H9 (cell line): ENCODE data around the gene ADGRE1. TPM values are rescaled to one million over a fixed set of nuclear protein-coding genes. Genes with fewer than 3 reads are reported as not detected.

ENCODE experiments used
- DNase-seq: peaks from one replicate; pipeline ENCODE4 v3.0.0-alpha.2; 2017
- H2AFZ ChIP-seq: one replicate; pipeline ENCODE4 v1.6.1; 2013; ENCODE audit warnings: mild to moderate bottlenecking, low read length, control low read depth, moderate library complexity
- H2AK5ac ChIP-seq: 2 replicates; pipeline ENCODE4 v1.6.1; 2013; ENCODE audit warnings: low read length, control low read depth, mixed read lengths; ENCODE audit not compliant: insufficient read length
- H2BK120ac ChIP-seq: one replicate; pipeline ENCODE4 v1.6.1; 2013; ENCODE audit warnings: low read depth, mild to moderate bottlenecking, low read length, control low read depth, inconsistent platforms; ENCODE audit not compliant: poor library complexity, severe bottlenecking
- H2BK12ac ChIP-seq: 2 replicates; pipeline ENCODE4 v1.6.1; 2013; ENCODE audit warnings: low read length, control low read depth, mixed read lengths, low read depth; ENCODE audit not compliant: insufficient read length
- H2BK15ac ChIP-seq: 2 replicates; pipeline ENCODE4 v1.6.1; 2013; ENCODE audit warnings: low read depth, low read length, control low read depth
- H2BK20ac ChIP-seq: one replicate; pipeline ENCODE4 v1.6.1; 2013; ENCODE audit warnings: low read depth, mild to moderate bottlenecking, low read length, control low read depth, inconsistent platforms; ENCODE audit not compliant: poor library complexity, severe bottlenecking
- H2BK5ac ChIP-seq: 2 replicates; pipeline ENCODE4 v1.6.1; 2013; ENCODE audit warnings: low read length, control low read depth, mixed read lengths; ENCODE audit not compliant: insufficient read length
- H3K14ac ChIP-seq: 2 replicates; pipeline ENCODE4 v1.6.1; 2013; ENCODE audit warnings: low read length, control low read depth; ENCODE audit not compliant: insufficient read depth
- H3K18ac ChIP-seq: 2 replicates; pipeline ENCODE4 v1.6.1; 2013; ENCODE audit warnings: low read depth, mild to moderate bottlenecking, mixed read lengths, low read length, control low read depth; ENCODE audit not compliant: insufficient read length
- H3K23ac ChIP-seq: 2 replicates; pipeline ENCODE4 v1.6.1; 2013; ENCODE audit warnings: low read length, control low read depth, mixed read lengths, low read depth; ENCODE audit not compliant: insufficient read length
- H3K23me2 ChIP-seq: 2 replicates; pipeline ENCODE4 v1.6.1; 2013; ENCODE audit warnings: low read depth, mild to moderate bottlenecking, mixed read lengths, low read length, control low read depth; ENCODE audit not compliant: insufficient read length, poor library complexity, severe bottlenecking
- H3K27ac ChIP-seq: 2 replicates; pipeline ENCODE4 v1.5.1; 2013; ENCODE audit warnings: low read length, control low read depth, mixed read lengths, low read depth; ENCODE audit not compliant: insufficient read length
- H3K27me3 ChIP-seq: 2 replicates; pipeline ENCODE4 v1.6.1; 2013; ENCODE audit warnings: low read length, control low read depth, inconsistent platforms; ENCODE audit not compliant: insufficient read depth
- H3K4ac ChIP-seq: 2 replicates; pipeline ENCODE4 v1.6.1; 2013; ENCODE audit warnings: low read depth, mild to moderate bottlenecking, control low read depth, inconsistent platforms, low read length, moderate library complexity
- H3K4me1 ChIP-seq: 2 replicates; pipeline ENCODE4 v1.6.1; 2013; ENCODE audit warnings: low read length, control low read depth, inconsistent platforms; ENCODE audit not compliant: insufficient read depth
- H3K4me2 ChIP-seq: 2 replicates; pipeline ENCODE4 v1.6.1; 2013; ENCODE audit warnings: low read length, control low read depth, mixed read lengths; ENCODE audit not compliant: insufficient read length, insufficient read depth
- H3K56ac ChIP-seq: 2 replicates; pipeline ENCODE4 v1.6.1; 2013; ENCODE audit warnings: low read depth, mild to moderate bottlenecking, mixed read lengths, low read length, control low read depth; ENCODE audit not compliant: insufficient read length
- H3K79me1 ChIP-seq: 2 replicates; pipeline ENCODE4 v1.6.1; 2013; ENCODE audit warnings: low read depth, mild to moderate bottlenecking, moderate library complexity, low read length, control low read depth, inconsistent platforms; ENCODE audit not compliant: insufficient read depth, poor library complexity, severe bottlenecking
- H3K79me2 ChIP-seq: 2 replicates; pipeline ENCODE4 v1.6.1; 2013; ENCODE audit warnings: low read length, control low read depth, inconsistent platforms; ENCODE audit not compliant: insufficient read depth
- H3K9ac ChIP-seq: 2 replicates; pipeline ENCODE4 v1.6.1; 2013; ENCODE audit warnings: low read length, control low read depth, mixed read lengths; ENCODE audit not compliant: insufficient read length; ENCODE audit errors: extremely low read depth
- H3K9me3 ChIP-seq: one replicate; pipeline ENCODE4 v1.6.1; 2013; ENCODE audit warnings: low read depth, low read length, inconsistent platforms; ENCODE audit not compliant: control insufficient read depth
- H3T11ph ChIP-seq: one replicate; pipeline ENCODE4 v1.6.1; 2013; ENCODE audit warnings: mild to moderate bottlenecking, low read length, control low read depth, inconsistent platforms
- H4K20me1 ChIP-seq: one replicate; pipeline ENCODE4 v1.6.1; 2013; ENCODE audit not compliant: control insufficient read depth, insufficient read length, insufficient read depth
- H4K5ac ChIP-seq: 2 replicates; pipeline ENCODE4 v1.6.1; 2013; ENCODE audit warnings: low read depth, mild to moderate bottlenecking, mixed read lengths, low read length, control low read depth; ENCODE audit not compliant: insufficient read length
- H4K8ac ChIP-seq: replicated peaks from 2 replicates; pipeline ENCODE4 v1.6.1; 2013; ENCODE audit warnings: low read length, control low read depth, mixed read lengths, low read depth; ENCODE audit not compliant: insufficient read length
- H4K91ac ChIP-seq: 2 replicates; pipeline ENCODE4 v1.6.1; 2013; ENCODE audit warnings: low read depth, mild to moderate bottlenecking, moderate library complexity, mixed read lengths, low read length, control low read depth; ENCODE audit not compliant: insufficient read length
- H3K27ac Mint-ChIP-seq, 3 experiments: 2 replicates in 2 of 3; 3 replicates in 1 of 3; pipeline ENCODE4 v1.8.0; 2020 to 2021; ENCODE audit warnings: mixed read lengths in 3 of 3, mild to moderate bottlenecking in 1 of 3, moderate library complexity in 1 of 3
- H3K27me3 Mint-ChIP-seq: 2 replicates; pipeline ENCODE4 v1.8.0; 2021; ENCODE audit warnings: low read depth, mild to moderate bottlenecking, moderate library complexity, mixed read lengths
- H3K36me3 Mint-ChIP-seq, 3 experiments: 2 replicates in 2 of 3; 3 replicates in 1 of 3; pipeline ENCODE4 v1.8.0; 2020 to 2021; ENCODE audit warnings: low read depth in 3 of 3, mixed read lengths in 3 of 3; ENCODE audit not compliant: insufficient read depth in 1 of 3
- H3K4me1 Mint-ChIP-seq, 2 experiments: 2 replicates each; pipeline ENCODE4 v1.8.0; 2020; ENCODE audit warnings: mixed read lengths in 2 of 2
- H3K4me3 Mint-ChIP-seq, 2 experiments: 2 replicates in 1 of 2; 3 replicates in 1 of 2; pipeline ENCODE4 v1.8.0; 2020 to 2021; ENCODE audit warnings: mild to moderate bottlenecking in 2 of 2, mixed read lengths in 2 of 2, moderate library complexity in 1 of 2
- H3K9me3 Mint-ChIP-seq, 2 experiments: 2 replicates in 1 of 2; 3 replicates in 1 of 2; pipeline ENCODE4 v1.8.0; 2020; ENCODE audit warnings: mild to moderate bottlenecking in 2 of 2, mixed read lengths in 2 of 2, moderate library complexity in 1 of 2
- WGBS: extraction: QIAGEN DNeasy Blood & Tissue Kit; methylation state at CpG from one replicate; pipeline ENCODE4 v1.1.7; 2013; ENCODE audit warnings: missing lambda C conversion rate, low lambda C conversion rate, mixed read lengths; ENCODE audit not compliant: insufficient read length; ENCODE audit errors: extremely low coverage; 5-methylcytosine and 5-hydroxymethylcytosine counted together
- total RNA-seq: library from RNA; stranded (reverse); gene quantifications from 2 replicates; pipeline ENCODE4 v1.2.1, GENCODE V29; 2021
- TF ChIP-seq, protein P1 (sequence below): fragments of 200-600 bp; sonication (generic); conservative IDR thresholded peaks from 3 replicates; pipeline ENCODE4 v1.8.0; 2021; ENCODE audit warnings: antibody characterized with exemption, mild to moderate bottlenecking

ADGRE1 gene
- total RNA-seq, 1 experiment from 2014 or later: not detected

DNA sequence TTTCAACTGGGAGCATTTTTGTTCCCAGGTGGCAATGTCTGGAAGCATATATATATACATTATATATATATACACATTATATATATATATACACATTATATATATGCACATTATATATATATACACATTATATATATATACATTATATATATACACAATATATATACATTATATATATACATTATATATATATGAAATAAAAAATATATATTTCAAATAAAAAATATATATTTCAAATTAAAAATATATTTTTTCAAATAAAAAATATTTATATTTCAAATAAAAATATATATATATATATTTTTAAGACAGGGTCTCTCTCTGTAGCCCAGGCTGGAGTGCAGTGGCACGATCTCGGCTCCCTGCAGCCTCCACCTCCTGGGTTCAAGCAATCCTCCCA, 61.5 kb downstream of the ADGRE1 start:
- Mint-ChIP-seq H3K27me3 (peaks cover 3% of the 10 kb centered on the region; the same call in 1 of the 2 replicates), H3K36me3 (peaks cover 0 to 20% (median 1%) of the 10 kb centered on the region in 3 experiments; a peak in 5 of 7 replicates), H3K27ac (no peak overlapping the region), H3K4me3 (no peak overlapping the region), H3K9me3 (peaks cover 58 to 63% of the 10 kb centered on the region in 2 experiments), H3K4me1 (no peaks in the 10 kb centered on the region)
- Histone ChIP-seq H4K20me1 (no peaks in the 10 kb centered on the region), H3K56ac (no peak overlapping the region), H3K4ac (no peak overlapping the region), H3K18ac (no peak overlapping the region), H3K23ac (no peak overlapping the region), H2BK12ac (no peak overlapping the region), H2BK20ac (no peak overlapping the region), H3K79me2 (no peaks in the 10 kb centered on the region), H3K23me2 (no peaks in the 10 kb centered on the region), H2BK120ac (no peak overlapping the region), H3K27me3 (no peaks in the 10 kb centered on the region), H2AK5ac (no peak overlapping the region), H4K5ac (no peak overlapping the region), H3T11ph (no peak overlapping the region), H3K9ac (no peak overlapping the region), H3K79me1 (no peaks in the 10 kb centered on the region), H4K91ac (no peak overlapping the region), H2AFZ (no peak overlapping the region), H3K4me2 (no peak overlapping the region), H3K9me3 (peaks cover 24% of the 10 kb centered on the region), H4K8ac (no peak overlapping the region), H3K4me1 (no peaks in the 10 kb centered on the region), H3K14ac (no peak overlapping the region), H2BK5ac (no peak overlapping the region), H2BK15ac (no peak overlapping the region), H3K27ac (no peak overlapping the region)
- WGBS: no CpG with 5 or more reads among the region's 2 CpGs
- DNase-seq: no peak
- TF ChIP-seq, protein P1, sequence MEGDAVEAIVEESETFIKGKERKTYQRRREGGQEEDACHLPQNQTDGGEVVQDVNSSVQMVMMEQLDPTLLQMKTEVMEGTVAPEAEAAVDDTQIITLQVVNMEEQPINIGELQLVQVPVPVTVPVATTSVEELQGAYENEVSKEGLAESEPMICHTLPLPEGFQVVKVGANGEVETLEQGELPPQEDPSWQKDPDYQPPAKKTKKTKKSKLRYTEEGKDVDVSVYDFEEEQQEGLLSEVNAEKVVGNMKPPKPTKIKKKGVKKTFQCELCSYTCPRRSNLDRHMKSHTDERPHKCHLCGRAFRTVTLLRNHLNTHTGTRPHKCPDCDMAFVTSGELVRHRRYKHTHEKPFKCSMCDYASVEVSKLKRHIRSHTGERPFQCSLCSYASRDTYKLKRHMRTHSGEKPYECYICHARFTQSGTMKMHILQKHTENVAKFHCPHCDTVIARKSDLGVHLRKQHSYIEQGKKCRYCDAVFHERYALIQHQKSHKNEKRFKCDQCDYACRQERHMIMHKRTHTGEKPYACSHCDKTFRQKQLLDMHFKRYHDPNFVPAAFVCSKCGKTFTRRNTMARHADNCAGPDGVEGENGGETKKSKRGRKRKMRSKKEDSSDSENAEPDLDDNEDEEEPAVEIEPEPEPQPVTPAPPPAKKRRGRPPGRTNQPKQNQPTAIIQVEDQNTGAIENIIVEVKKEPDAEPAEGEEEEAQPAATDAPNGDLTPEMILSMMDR: no peak
